ENCODE results near the gene TMEM129. TPM values are rescaled to one million over a fixed set of nuclear protein-coding genes. Genes with fewer than 3 reads are reported as not detected.

Gene TMEM129
- total RNA-seq, 1 experiment from 2014 or later: 54.9 TPM

- TF ChIP-seq ARID4B (CRISPR knock-in tag; IDR thresholded peaks at IDR 0.05; ENCODE audit: borderline replicate concordance): peak; percentile 34
- peak; percentile 72; the same call in 1 of the 2 replicates for TF ChIP-seq ZNF138 (CRISPR knock-in tag; conservative IDR thresholded peaks at IDR 0.05)
- no peak for TF ChIP-seq HMGA2 (CRISPR knock-in tag; IDR thresholded peaks at IDR 0.05)
- 0 out of 2 replicates have a peak, but pooled peaks have one; percentile 45 for TF ChIP-seq STAT6 (CRISPR knock-in tag; conservative IDR thresholded peaks at IDR 0.05; ENCODE audit: low read depth)
- TF ChIP-seq MYBL2 (CRISPR knock-in tag; IDR thresholded peaks at IDR 0.05): 0 out of 2 replicates have a peak, but pooled peaks have one; percentile 22
- no peak for TF ChIP-seq CREB1 (CRISPR knock-in tag; IDR thresholded peaks at IDR 0.05)
- TF ChIP-seq RORB (CRISPR knock-in tag; IDR thresholded peaks at IDR 0.05): no peak
- TF ChIP-seq FOXP1 (CRISPR knock-in tag; IDR thresholded peaks at IDR 0.05; ENCODE audit: borderline replicate concordance): peak; percentile 72; the same call in 1 of the 2 replicates
- no peak for TF ChIP-seq IRF1 (CRISPR knock-in tag; IDR thresholded peaks at IDR 0.05)
- no peak for TF ChIP-seq ZSCAN18 (CRISPR knock-in tag; IDR thresholded peaks at IDR 0.05)
- TF ChIP-seq FOXJ3 (CRISPR knock-in tag; IDR thresholded peaks at IDR 0.05; ENCODE audit: borderline replicate concordance): no peak
- peak; percentile 81 for TF ChIP-seq USF2 (CRISPR knock-in tag; IDR thresholded peaks at IDR 0.05)
- TF ChIP-seq ATF2 (CRISPR knock-in tag; IDR thresholded peaks at IDR 0.05; ENCODE audit: borderline replicate concordance, low read depth): no peak
- peak; percentile 74; the same call in 1 of the 2 replicates for TF ChIP-seq RELA (CRISPR knock-in tag; IDR thresholded peaks at IDR 0.05; ENCODE audit: borderline replicate concordance)
- no peak for TF ChIP-seq SP1 (CRISPR knock-in tag; conservative IDR thresholded peaks at IDR 0.05)
- no peak for TF ChIP-seq PREB (CRISPR knock-in tag; IDR thresholded peaks at IDR 0.05; ENCODE audit: borderline replicate concordance)
- TF ChIP-seq FOXP4 (CRISPR knock-in tag; IDR thresholded peaks at IDR 0.05): peak; percentile 44; the same call in 1 of the 2 replicates
- TF ChIP-seq TP53 (CRISPR knock-in tag; IDR thresholded peaks at IDR 0.05): peak; percentile 74; the same call in 1 of the 2 replicates
- no peak for TF ChIP-seq NFYB (CRISPR knock-in tag; conservative IDR thresholded peaks at IDR 0.05; ENCODE audit: low read depth)
- TF ChIP-seq CDX4 (CRISPR knock-in tag; IDR thresholded peaks at IDR 0.05; ENCODE audit: borderline replicate concordance): no peak
These were observed 750 bp downstream of the TMEM129 start (continued) for GRCh38 chr4:1720163-1720983.
